HT1080 (cell line): Measurements from ENCODE around the gene SCYGR8. TPM values are rescaled to one million over a fixed set of nuclear protein-coding genes. Genes with fewer than 3 reads are reported as not detected.

Experiments used
- DNase-seq: peaks from one replicate; pipeline ENCODE4 v3.0.0-alpha.2; 2015; ENCODE audit warnings: low read depth
- total RNA-seq: library from RNA; depleted of rRNA; stranded (reverse); fragments of >200 nt; shearing (Covaris generic); gene quantifications from 2 replicates; pipeline ENCODE4 v1.2.3, GENCODE V29; 2014

The SCYGR8 gene
- total RNA-seq, 1 experiment from 2014 or later, result not detected

DNA sequence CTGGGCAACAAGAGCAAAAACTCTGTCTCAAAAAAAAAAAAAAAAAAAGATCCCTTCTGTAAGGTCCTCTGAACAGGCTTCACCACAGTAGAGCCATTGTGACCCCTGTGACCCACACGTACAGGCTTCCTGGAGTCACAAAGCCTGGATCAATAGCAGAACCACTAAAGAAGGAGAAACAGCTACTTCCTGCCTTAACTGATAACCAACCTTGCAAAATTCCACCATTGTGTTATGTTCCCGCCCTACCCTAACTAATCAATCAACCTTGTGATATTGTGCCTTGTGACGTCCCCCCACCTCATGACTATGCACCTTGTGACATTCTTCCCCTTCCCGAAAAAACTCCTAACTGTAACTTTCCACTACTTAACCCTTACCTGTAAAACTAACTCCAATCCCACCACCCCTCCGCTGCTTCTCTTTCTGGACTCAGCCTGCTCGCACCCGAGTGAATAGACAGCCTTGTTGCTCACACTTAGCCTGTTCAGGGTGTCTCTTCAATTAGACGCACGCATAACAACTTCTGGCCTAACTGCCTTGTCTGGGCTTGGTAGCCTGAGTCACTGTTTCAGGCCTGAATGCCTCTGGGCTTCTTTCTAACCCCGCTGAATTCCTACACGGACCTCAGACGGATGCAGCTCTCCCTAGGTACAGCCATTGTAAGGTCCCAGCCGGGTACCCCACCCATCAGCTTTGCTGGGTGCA lies 13.9 kb downstream of the SCYGR8 start:
- DNase-seq, result no peak

DNA sequence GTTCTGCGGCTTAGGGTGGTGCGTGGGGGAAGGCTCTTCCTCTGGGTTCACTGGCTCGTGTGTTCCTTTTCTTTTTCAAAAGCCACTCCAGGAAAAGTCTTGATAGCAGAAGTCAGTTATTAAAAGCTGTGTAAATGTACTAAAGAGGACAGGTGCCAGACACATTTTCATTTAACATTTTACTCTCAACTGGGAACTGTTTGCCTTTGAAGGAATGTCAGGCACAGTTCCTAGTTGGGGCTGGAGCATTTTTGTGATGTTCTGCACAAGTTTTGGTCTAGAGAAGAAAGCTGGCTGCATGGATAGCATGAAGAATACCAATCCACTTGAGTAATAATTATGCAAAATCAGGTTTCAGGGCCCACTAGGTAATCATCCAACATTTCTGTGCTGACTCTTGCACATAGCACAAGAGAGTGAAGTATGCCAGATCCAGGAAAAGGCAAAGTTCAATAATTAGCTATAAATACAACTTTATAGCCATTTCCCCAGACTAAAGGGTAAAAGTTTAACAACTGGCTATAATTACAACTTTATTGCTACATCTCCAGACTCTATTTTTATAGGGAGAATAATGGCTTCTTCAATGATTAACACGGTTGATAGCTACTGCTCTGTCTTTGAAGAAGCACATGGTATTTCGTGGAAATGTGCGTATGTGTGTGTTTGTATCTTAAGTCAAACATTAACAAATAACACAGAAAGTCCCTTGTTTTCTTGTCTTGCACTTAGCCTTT lies 16.2 kb downstream of the SCYGR8 start:
- no peak for DNase-seq

- no peak for DNase-seq
Observed at GRCh38 chr2:227765788-227766372, 20.2 kb downstream of the SCYGR8 start.

GRCh38 chr2:227766373-227766883 lies 20.7 kb downstream of the SCYGR8 start:
- DNase-seq, result peak; percentile 73

- no peak for DNase-seq
Observed at GRCh38 chr2:227767830-227768229, 22.1 kb downstream of the SCYGR8 start.

- DNase-seq, result no peak
Observed at GRCh38 chr2:227772197-227772661, 26.5 kb downstream of the SCYGR8 start.

DNA sequence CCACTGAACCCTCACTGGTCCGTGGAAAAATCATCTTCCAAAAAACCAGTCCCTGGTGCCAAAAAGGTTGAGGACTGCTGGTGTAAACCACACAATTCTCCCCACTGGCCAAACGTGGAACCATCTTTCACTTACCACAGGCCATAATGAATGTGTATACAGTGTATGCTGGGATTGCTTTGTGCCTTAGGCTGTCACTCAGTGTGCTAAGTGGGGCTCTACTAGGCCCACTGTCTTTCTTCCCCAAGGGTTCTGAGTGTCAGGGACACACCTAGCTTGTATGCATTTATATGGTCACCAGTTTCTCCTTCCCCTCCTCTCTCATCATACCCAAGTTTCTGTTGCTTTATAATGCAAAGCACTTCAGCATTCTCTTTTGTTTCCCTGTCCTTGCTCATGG lies 27.2 kb downstream of the SCYGR8 start:
- no peak for DNase-seq

DNA sequence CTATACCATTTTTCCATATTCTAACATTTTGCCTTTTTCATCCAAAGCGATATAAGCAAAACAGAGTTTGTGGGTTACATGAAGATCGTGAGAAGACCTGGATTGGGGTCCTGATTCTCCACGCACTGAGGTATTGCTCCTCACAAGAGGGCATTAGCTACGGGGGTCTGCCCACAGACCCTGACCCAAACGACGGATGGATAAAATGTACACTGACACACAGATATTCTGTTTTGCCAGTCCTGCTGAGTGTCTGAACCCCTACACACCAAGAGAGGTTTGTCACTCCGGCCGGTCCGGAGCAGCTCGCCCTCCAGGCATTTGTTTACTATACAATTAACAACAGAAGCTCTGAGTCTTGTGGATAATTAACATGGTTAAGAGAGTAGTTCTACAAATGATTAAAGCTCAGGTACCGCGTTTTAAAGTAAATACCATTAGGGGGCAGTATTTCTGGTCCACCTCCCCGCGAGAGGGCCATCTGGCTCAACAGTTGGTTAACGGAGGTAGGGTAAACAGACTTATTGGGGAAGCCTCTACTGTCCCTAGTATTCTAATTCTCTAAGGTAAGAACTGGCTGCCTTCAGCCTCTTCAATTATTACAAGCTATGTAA lies 28.4 kb downstream of the SCYGR8 start:
- no peak for DNase-seq

- DNase-seq, result no peak
Observed at GRCh38 chr2:227774895-227775842, 29.5 kb downstream of the SCYGR8 start.

- no peak for DNase-seq
Observed at GRCh38 chr2:227780981-227781615, 35.4 kb downstream of the SCYGR8 start.

DNA sequence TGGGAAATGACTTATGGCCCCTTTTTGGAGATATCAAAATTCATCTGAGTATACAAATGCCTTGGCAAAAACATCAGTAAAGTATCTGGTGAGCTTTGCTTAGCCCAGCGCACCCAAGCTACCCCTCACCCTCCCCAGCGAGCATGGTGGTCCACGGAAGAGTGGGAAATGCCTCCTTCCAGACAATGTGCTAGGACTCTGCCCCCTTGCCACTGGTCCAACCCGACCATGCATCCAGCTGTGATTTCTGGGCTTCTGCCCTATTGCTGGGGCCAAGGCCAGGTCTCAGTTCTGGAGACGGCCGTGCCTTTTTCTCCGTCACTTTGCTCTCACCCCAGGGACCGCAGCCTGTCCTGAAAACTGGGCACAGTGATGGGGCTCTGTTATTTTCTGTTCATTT lies 36.1 kb downstream of the SCYGR8 start:
- DNase-seq, result no peak

DNA sequence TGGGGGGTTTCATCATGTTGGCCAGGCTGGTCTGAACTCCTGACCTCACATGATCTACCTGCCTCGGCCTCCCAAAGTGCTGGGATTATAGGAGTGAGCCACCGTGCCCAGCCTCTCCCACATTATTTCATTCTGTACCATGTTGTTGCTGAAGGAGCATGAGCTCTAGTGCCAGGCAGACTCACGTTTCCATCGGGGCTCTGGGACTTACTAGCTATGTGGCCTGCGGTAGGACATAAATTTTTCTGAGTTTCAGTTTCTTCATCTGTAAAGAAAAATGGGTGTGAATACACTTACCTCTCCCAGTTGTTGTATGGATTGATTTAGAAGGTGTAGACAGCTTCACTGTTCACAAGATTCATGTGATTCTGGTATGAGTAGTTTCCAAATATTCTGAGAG lies 37.1 kb downstream of the SCYGR8 start:
- DNase-seq, result no peak

- no peak for DNase-seq
Observed at GRCh38 chr2:227783404-227784138, 37.9 kb downstream of the SCYGR8 start.

- no peak for DNase-seq
Observed at GRCh38 chr2:227785293-227785692, 39.6 kb downstream of the SCYGR8 start.

DNA sequence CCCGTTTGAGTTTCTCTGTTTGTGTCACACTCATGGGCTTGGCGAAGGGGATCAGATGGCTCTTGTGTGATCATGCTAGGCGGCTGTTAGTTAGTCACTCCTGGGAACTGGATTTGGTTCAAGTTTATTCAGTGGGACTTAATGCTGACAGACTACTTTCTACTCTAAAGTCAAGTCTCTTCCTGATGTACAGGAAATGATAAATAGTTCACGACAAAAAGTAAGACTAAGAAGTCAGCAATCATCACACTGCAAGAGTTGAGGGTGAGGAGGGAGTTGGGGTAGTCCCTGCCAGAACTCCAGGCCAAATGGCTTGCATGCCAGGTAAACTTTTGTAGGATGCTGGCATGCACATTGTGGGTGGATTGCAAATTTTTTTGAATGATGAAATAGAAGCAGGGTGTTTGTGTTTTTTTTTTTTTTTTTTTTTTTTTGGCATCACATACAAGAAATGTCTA lies 42.9 kb downstream of the SCYGR8 start:
- DNase-seq, result peak; percentile 61

DNA sequence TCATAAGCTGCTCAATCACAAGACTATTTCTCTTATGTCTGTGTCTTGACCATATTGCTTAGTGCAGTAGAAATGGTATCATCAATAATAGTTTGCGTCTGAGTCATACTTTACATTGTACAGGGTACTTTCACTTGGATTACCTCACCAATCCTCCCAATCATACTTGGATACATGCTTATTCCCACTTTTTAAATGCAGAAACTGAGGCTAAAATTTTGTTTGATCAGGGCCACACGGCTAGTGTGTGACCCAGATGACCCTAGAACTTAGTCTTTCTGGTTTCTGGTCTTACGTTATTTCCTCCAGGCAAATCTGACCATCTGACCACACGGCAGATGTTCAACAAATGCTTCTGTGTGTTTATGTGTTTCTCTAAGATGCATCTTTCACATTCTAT lies 44.1 kb downstream of the SCYGR8 start:
- DNase-seq, result no peak

GRCh38 chr2:227793148-227793712 lies 47.5 kb downstream of the SCYGR8 start:
- DNase-seq, result no peak
